GM12878 (cell line): ENCODE results near the gene SPATA31A5. TPM values are rescaled to one million over a fixed set of nuclear protein-coding genes. Genes with fewer than 3 reads are reported as not detected.

ENCODE experiments used
- polyA plus RNA-seq, 11 experiments: library from polyadenylated mRNA; depleted of rRNA in 4 of 11; unstranded in 6 of 11; stranded (reverse) in 5 of 11; fragments of >200 nt; fragmentation: Nextera tagmentation in 4 of 11; fragmentation: Illumina TruSeq in 1 of 11; extraction: Ambion mirVana in 4 of 11; extraction: Trizol in 1 of 11; gene quantifications; 1 replicate in 1 of 11; 2 replicates in 10 of 11; pipeline versions ENCODE4 v1.2.1 to v1.2.3, GENCODE V29; 2011 to 2016; ENCODE audit warnings: inconsistent platforms in 2 of 11, missing spikeins in 2 of 11, low read depth in 1 of 11
- small RNA-seq: library from RNA; depleted of rRNA; stranded (forward); fragments of <200 nt; gene quantifications from one replicate; pipeline ENCODE3, GENCODE V24; 2014
- total RNA-seq, 4 experiments: library from RNA; depleted of rRNA in 3 of 4; stranded (reverse); fragments of >200 nt in 3 of 4; fragmentation: Illumina TruSeq in 1 of 4; extraction: Trizol in 1 of 4; gene quantifications; 2 replicates each; pipeline versions ENCODE4 v1.2.1 to v1.2.3, GENCODE V29; 2013 to 2021

SPATA31A5 gene
- total and polyA plus RNA-seq, 10 of the 15 experiments (the other 5 are each of a cell fraction or from before 2014, with no cell fraction given), result 0.03 TPM; not detected in 9

Small RNA genes within 50 kb of the gene (small RNA-seq; reads per million reads assigned to genes)
- gene AL590491.3, result not detected
